BE2C (cell line): Measurements from ENCODE around the gene P4HA3.
"Not testable (repeated sequence)": the region's sequence is repeated elsewhere in the genome, so short reads cannot be mapped to it uniquely, and the experiment has no call there.

Source experiments
- DNase-seq: peaks from one replicate; pipeline ENCODE4 v3.0.0-alpha.2; 2020
- H3K27me3 ChIP-seq: fragments of 250-450 bp; sonication (Bioruptor Pico); 2 replicates; pipeline ENCODE4 v1.5.1; 2020; ENCODE audit warnings: mild to moderate bottlenecking
- H3K36me3 ChIP-seq: fragments of 250-450 bp; sonication (Bioruptor Pico); 2 replicates; pipeline ENCODE4 v1.5.1; 2020; ENCODE audit warnings: mild to moderate bottlenecking
- H3K4me1 ChIP-seq: fragments of 250-450 bp; sonication (Bioruptor Pico); 2 replicates; pipeline ENCODE4 v1.5.1; 2020
- H3K4me3 ChIP-seq: 2 replicates; pipeline ENCODE4 v1.5.1; 2011; ENCODE audit warnings: low read depth, low read length
- H3K9me3 ChIP-seq: fragments of 250-450 bp; sonication (Bioruptor Pico); 2 replicates; pipeline ENCODE4 v1.5.1; 2020
- TF ChIP-seq, protein P1 (sequence below): IDR thresholded peaks from 2 replicates; pipeline ENCODE4 v1.5.1; 2012; ENCODE audit warnings: mild to moderate bottlenecking, low read depth, low read length

P4HA3 gene

DNA sequence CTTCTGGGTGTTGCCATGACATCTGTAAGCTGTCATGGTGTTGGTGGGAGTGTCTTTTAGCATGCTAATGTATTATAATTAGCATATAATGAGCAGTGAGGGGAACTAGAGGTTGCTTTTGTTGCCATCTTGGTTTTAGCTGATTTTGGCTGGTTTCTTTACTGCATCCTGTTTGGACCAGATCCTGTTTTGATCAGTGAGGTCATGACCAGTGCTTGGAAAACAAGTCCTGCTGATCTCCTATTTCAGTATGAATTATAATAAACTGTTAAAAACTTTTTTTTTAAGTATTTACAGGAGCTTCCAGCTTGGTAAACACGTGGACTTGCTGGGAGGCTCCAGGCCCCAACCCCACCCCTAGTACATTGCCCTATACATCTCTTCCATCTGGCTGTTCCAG is 30.5 kb upstream of the P4HA3 start:
- H3K9me3 ChIP-seq: no peaks in the 10 kb centered on the region
- no peak for DNase-seq
- no peaks in the 10 kb centered on the region for H3K36me3 ChIP-seq
- TF ChIP-seq, protein P1, sequence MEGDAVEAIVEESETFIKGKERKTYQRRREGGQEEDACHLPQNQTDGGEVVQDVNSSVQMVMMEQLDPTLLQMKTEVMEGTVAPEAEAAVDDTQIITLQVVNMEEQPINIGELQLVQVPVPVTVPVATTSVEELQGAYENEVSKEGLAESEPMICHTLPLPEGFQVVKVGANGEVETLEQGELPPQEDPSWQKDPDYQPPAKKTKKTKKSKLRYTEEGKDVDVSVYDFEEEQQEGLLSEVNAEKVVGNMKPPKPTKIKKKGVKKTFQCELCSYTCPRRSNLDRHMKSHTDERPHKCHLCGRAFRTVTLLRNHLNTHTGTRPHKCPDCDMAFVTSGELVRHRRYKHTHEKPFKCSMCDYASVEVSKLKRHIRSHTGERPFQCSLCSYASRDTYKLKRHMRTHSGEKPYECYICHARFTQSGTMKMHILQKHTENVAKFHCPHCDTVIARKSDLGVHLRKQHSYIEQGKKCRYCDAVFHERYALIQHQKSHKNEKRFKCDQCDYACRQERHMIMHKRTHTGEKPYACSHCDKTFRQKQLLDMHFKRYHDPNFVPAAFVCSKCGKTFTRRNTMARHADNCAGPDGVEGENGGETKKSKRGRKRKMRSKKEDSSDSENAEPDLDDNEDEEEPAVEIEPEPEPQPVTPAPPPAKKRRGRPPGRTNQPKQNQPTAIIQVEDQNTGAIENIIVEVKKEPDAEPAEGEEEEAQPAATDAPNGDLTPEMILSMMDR: no peak
- H3K27me3 ChIP-seq: no peaks in the 10 kb centered on the region
- H3K4me3 ChIP-seq: no peak overlapping the region
- H3K4me1 ChIP-seq: no peaks in the 10 kb centered on the region

DNA sequence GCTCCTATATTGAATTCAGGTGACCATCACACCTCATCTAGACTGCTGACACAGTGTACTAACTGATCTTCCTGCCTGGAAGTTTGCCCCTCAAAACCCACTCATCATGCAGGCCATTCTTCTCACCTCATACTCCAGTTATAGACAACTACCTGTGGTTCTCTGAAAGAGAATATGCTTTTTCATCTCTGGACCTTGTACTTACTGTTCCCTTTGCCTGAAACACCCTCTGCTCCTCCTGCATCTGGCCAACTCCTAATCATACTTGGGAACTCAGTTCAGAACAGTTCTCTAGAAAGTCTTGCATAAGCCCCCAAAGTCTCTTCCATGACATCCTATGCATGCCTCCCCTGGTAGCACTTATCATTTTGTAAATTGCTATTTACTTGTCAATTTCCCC is 28.2 kb upstream of the P4HA3 start:
- TF ChIP-seq, protein P1: no peak
- H3K4me3 ChIP-seq: no peak overlapping the region
- H3K36me3 ChIP-seq: no peaks in the 10 kb centered on the region
- no peaks in the 10 kb centered on the region for H3K9me3 ChIP-seq
- H3K4me1 ChIP-seq: peaks cover 3% of the 10 kb centered on the region; the same call in 1 of the 2 replicates
- no peak for DNase-seq
- no peaks in the 10 kb centered on the region for H3K27me3 ChIP-seq

DNA sequence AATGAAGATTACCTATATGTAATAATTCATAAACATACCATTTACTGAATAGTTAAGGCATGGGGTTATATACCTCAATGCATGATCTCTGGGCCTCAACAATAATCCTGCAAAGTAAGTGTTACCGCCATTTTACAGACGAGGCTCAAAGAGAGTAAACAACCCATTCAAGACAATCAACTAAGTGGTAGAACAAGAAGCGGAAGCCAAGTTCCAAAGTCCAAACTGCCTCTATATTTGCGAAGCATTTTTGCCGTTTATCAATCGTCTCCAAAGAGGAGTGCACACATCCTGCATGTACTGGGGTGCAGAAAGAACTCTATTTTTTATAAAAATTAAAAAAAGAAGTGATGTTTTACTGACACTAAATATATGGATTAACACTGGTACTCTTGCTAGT is 27.5 kb upstream of the P4HA3 start:
- H3K36me3 ChIP-seq: no peaks in the 10 kb centered on the region
- H3K4me3 ChIP-seq: no peak overlapping the region
- TF ChIP-seq, protein P1: no peak
- peaks cover 3% of the 10 kb centered on the region; the same call in 1 of the 2 replicates for H3K4me1 ChIP-seq
- no peaks in the 10 kb centered on the region for H3K9me3 ChIP-seq
- DNase-seq: no peak
- H3K27me3 ChIP-seq: no peaks in the 10 kb centered on the region

DNA sequence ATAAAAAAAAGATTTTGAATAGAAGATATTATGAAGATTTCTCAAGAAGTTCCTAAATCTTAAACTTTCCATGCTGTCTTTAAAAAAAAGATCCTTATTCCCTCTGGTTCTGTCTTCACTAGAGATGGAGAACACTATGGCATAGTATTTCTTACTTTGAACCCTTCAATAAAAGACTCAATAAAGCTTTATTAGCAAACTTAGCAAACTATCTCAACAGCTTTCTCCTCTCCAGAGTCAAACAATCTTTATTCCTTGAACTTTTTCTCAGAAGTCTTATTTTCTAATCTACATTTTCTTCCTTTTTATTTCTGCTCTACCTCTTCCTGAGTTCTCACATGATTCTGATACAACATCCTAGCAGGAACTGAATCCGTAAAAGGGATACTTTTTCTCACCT is 21.8 kb upstream of the P4HA3 start:
- H3K27me3 ChIP-seq: no peaks in the 10 kb centered on the region
- no peak for DNase-seq
- H3K4me3 ChIP-seq: no peak overlapping the region
- H3K4me1 ChIP-seq: peaks cover 3% of the 10 kb centered on the region; the same call in 1 of the 2 replicates
- H3K36me3 ChIP-seq: no peaks in the 10 kb centered on the region
- TF ChIP-seq, protein P1: no peak
- no peaks in the 10 kb centered on the region for H3K9me3 ChIP-seq

DNA sequence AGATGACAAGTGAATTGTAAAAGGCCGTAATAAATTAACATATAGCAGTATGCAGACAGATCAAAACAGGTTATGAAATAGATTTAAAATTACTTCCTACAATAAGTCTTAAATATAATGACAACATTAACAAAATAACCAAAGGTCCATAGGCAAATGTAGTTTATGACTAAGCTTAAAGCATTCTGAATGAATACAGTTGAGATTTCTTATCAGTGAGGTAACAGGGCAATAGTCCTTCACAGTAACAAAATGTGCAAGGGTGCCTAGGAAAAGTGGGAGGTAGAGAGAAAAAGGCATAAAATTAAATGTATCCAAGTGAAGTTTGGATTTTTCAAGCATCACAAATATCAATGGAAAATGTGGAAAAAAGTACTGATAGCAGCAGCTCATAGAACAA is 20.9 kb upstream of the P4HA3 start:
- H3K27me3 ChIP-seq: no peaks in the 10 kb centered on the region

DNA sequence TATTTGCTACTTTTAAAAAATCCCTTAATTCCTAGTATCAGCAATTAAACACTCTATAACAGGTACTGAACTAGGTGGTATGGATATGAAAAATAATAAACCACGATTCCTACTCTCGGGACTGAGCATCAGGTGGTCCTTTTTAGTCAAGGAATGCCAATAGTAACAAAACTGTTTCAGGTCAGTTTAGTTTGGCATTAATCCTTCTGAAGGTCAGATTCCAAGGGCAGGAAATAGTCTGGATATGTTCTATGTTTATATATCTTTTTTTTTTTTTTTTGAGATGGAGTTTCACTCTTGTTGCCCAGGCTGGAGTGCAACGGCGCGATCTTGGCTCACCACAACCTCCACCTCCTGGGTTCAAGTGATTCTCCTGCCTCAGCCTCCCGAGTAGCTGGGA is 19.6 kb upstream of the P4HA3 start:
- H3K36me3 ChIP-seq, H3K27me3 ChIP-seq, H3K4me3 ChIP-seq, H3K9me3 ChIP-seq, DNase-seq, H3K4me1 ChIP-seq: not testable (repeated sequence)

More for the DNA sequence above, 20.9 kb upstream of the P4HA3 start:
- DNase-seq: no peak
- Histone ChIP-seq H3K36me3 (no peaks in the 10 kb centered on the region), H3K4me3 (no peak overlapping the region), H3K9me3 (no peaks in the 10 kb centered on the region), H3K4me1 (peaks cover 3% of the 10 kb centered on the region; the same call in 1 of the 2 replicates)
- TF ChIP-seq, protein P1: no peak
